Psoas muscle (tissue), 8 donors: ENCODE results near the gene ATP5F1B. TPM values are rescaled to one million over a fixed set of nuclear protein-coding genes. Genes with fewer than 3 reads are reported as not detected.
A peak's percentile ranks its signal among the peaks of the same experiment; 100 is the strongest.

Source experiments
- ATAC-seq, 4 donors: fragments of 200-7000 bp; cut with Tn5 transposase; one replicate each; pipeline ENCODE4 v1.9.1; 2020; ENCODE audit warnings: moderate library complexity in 3 of 4, mild to moderate bottlenecking in 2 of 4
- DNase-seq, 2 donors: peaks; one replicate each; pipeline ENCODE4 v3.0.0-alpha.2; 2020
- H3K27ac ChIP-seq: fragments of 200-600 bp; one replicate; pipeline ENCODE4 v1.8.0; 2022
- H3K27me3 ChIP-seq, 3 donors: fragments of 200-600 bp in 1 of 3; one replicate each; pipeline versions ENCODE4 v1.6.1 to v1.8.0; 2013 to 2022; ENCODE audit warnings: low read length in 2 of 3, mild to moderate bottlenecking in 2 of 3, moderate library complexity in 1 of 3; ENCODE audit not compliant: insufficient read depth in 3 of 3
- H3K36me3 ChIP-seq, 2 donors: fragments of 200-600 bp in 1 of 2; one replicate each; pipeline versions ENCODE4 v1.6.1 to v1.8.0; 2013 to 2022; ENCODE audit warnings: low read depth in 1 of 2, mild to moderate bottlenecking in 1 of 2, moderate library complexity in 1 of 2; ENCODE audit not compliant: insufficient read depth in 1 of 2
- H3K4me1 ChIP-seq: fragments of 200-600 bp; one replicate; pipeline ENCODE4 v1.8.0; 2022
- H3K4me3 ChIP-seq: fragments of 200-600 bp; one replicate; pipeline ENCODE4 v1.8.0; 2022; ENCODE audit warnings: mild to moderate bottlenecking
- H3K9me3 ChIP-seq: fragments of 200-600 bp; one replicate; pipeline ENCODE4 v1.8.0; 2022
- CTCF ChIP-seq: fragments of 200-600 bp; IDR thresholded peaks from one replicate; pipeline ENCODE4 v1.8.0; 2022; ENCODE audit warnings: antibody characterized with exemption
- WGBS, 3 donors: extraction: QIAGEN DNeasy Blood & Tissue Kit; methylation state at CpG; one replicate each; pipeline versions ENCODE4 v1.1.6 to v1.1.7; 2013; 5-methylcytosine and 5-hydroxymethylcytosine counted together
- intact Hi-C, 2 donors: fragments of 100-400 bp; cut with DNase I; formaldehyde crosslinking; loops; one replicate each; pipeline versions ENCODE4 v1.11.0 to v1.14.2; 2022
- long read RNA-seq, 2 donors: library from polyadenylated mRNA; unstranded; transcript quantifications; one replicate each; pipeline ENCODE4 v2.0.0, GENCODE V29; 2021
- polyA plus RNA-seq, 3 donors: library from polyadenylated mRNA; stranded (reverse); fragments of 200-250 nt; gene quantifications; one replicate each; pipeline ENCODE4 v1.2.3, GENCODE V29; 2013
- total RNA-seq, 4 donors: library from RNA; stranded (reverse); fragmentation: NEBNext Ultra II Directional in 2 of 4; extraction: Animal tissue kit (Norgen Biotek cat#: 25700) in 2 of 4; gene quantifications; one replicate each; pipeline versions ENCODE4 v1.2.1 to v1.2.4, GENCODE V29; 2021 to 2023
- donor health status: healthy with polysubstance abuse.
- donor health status: DM: no; HTN: no; CAD: no; lungs with moderate emphysema.
- donor health status: Bipolar disorder and iron deficiency.
- donor health status: healthy.
- donor health status: DM: yes; HTN: yes; CAD: no.
- donor health status: DM: no; HTN: no; CAD: no.
- donor health status: DM: no; HTN: no; CAD: no.
- donor health status: DM: yes; HTN: yes; CAD: no.

The ATP5F1B gene
- total RNA-seq, result 1,000 to 10,000 TPM; 1,044 to 2,377 (median 1,300) TPM
- polyA plus RNA-seq, result 1,000 to 10,000 TPM; 1,196 to 2,759 (median 1,470) TPM
- long read RNA-seq, donor 1, transcript ATP5F1B-208 (2 exons, 457 nt), result minor isoform, 5 of 507 reads
- long read RNA-seq, donor 1, transcript ATP5F1B-201 (10 exons, 1,839 nt), result major isoform, 428 of 507 reads
- long read RNA-seq, donor 1, partial matches to known transcripts, result 23 of 507 reads
- long read RNA-seq, donor 1, other reads (novel, unspliced or antisense), result 50 of 507 reads
- long read RNA-seq, donor 2, transcript ATP5F1B-201 (10 exons, 1,839 nt), result major isoform, 869 of 983 reads
- long read RNA-seq, donor 2, partial matches to known transcripts, result 51 of 983 reads
- long read RNA-seq, donor 2, other reads (novel, unspliced or antisense), result 62 of 983 reads

- ATAC-seq, result peak; percentile 97 to 98 (median 98)
Measured at GRCh38 chr12:56645717-56646446, at the start of gene ATP5F1B. Gene ATP5F1B, minus strand, starts transcription at chr12:56645984. Its CDS starts 21 bp downstream, at chr12:56645963.

GRCh38 chr12:56694161-56694560 is 48.4 kb upstream of the ATP5F1B start:
- peaks cover 21% of the 10 kb centered on the region for H3K4me1 ChIP-seq
- H3K27me3 ChIP-seq, result no peaks in the 10 kb centered on the region
- H3K27ac ChIP-seq, result no peak overlapping the region
- intact Hi-C loops, result no loop called here
- no peak overlapping the region for H3K4me3 ChIP-seq
- no peak for TF ChIP-seq CTCF
- H3K9me3 ChIP-seq, result no peaks in the 10 kb centered on the region
- no peaks in the 10 kb centered on the region for H3K36me3 ChIP-seq
- no peak for ATAC-seq
- DNase-seq, result no peak
- 68 to 84% (median 69%) methylated on average over 5 of the region's 5 CpGs for WGBS, 3 donors

More at GRCh38 chr12:56645717-56646446, at the start of gene ATP5F1B:
- DNase-seq, result peak; percentile 93 to 96
- peaks cover 15 to 40% of the 10 kb centered on the region in 2 donors for H3K36me3 ChIP-seq
- peak within 1 kb of the TSS; percentile 98 for H3K27ac ChIP-seq
- H3K4me1 ChIP-seq, result peaks cover 29% of the 10 kb centered on the region
- H3K27me3 ChIP-seq, result no peaks in the 10 kb centered on the region
- 1 to 5% (median 2%) methylated on average over 39 of the region's 39 CpGs for WGBS, 3 donors
- intact Hi-C loops, result loop anchor here (2.0 to 5.0 kb wide), 3 partner anchors 36 to 75 kb away; partner anchors contain the start of gene PTGES3 (in 1 of the 2)
- peak within 1 kb of the TSS; percentile 99 for H3K4me3 ChIP-seq
- H3K9me3 ChIP-seq, result no peaks in the 10 kb centered on the region
- TF ChIP-seq CTCF, result no peak

- peaks cover 0 to 9% of the 10 kb centered on the region in 2 donors for H3K36me3 ChIP-seq
- H3K4me1 ChIP-seq, result peaks cover 22% of the 10 kb centered on the region
- H3K27me3 ChIP-seq, result no peaks in the 10 kb centered on the region
- no peaks in the 10 kb centered on the region for H3K9me3 ChIP-seq
- DNase-seq (no peak), ATAC-seq (no peak)
- intact Hi-C loops, result loop anchor here (2.0 to 5.0 kb wide), 3 partner anchors 34 to 41 kb away; partner anchors contain the start of genes ATP5F1B (in 1 of the 2) and NACA (in 1 of the 2)
- no peak for TF ChIP-seq CTCF
- peak overlapping the region; percentile 94 for H3K4me3 ChIP-seq
- peak overlapping the region; percentile 99 for H3K27ac ChIP-seq
- WGBS, 3 donors, result 11 to 15% (median 11%) methylated on average over 7 of the region's 7 CpGs
Measured at GRCh38 chr12:56688846-56689109, 43.0 kb upstream of the ATP5F1B start.

GRCh38 chr12:56688129-56688845 is 42.5 kb upstream of the ATP5F1B start, which contains the start of gene PTGES3:
Gene PTGES3, minus strand, starts transcription at chr12:56688284. Its CDS starts 285 bp downstream, at chr12:56687999.
- ATAC-seq (peak; percentile 93 to 95 (median 94)), DNase-seq (peak; percentile 98)
- TF ChIP-seq CTCF, result no peak
- WGBS, 3 donors, result 1% methylated on average over 55 to 64 of the region's 64 CpGs
- Histone ChIP-seq H3K9me3 (no peaks in the 10 kb centered on the region), H3K4me1 (peaks cover 23% of the 10 kb centered on the region), H3K4me3 (peak within 1 kb of the TSS; percentile 94), H3K27me3 (no peaks in the 10 kb centered on the region), H3K27ac (peak within 1 kb of the TSS; percentile 99), H3K36me3 (peaks cover 0 to 9% of the 10 kb centered on the region in 2 donors)
- intact Hi-C loops, result loop anchor here (2.0 to 5.0 kb wide), 3 partner anchors 34 to 41 kb away; partner anchors contain the start of genes ATP5F1B (in 1 of the 2) and NACA (in 1 of the 2)
